Measurements from ENCODE around the gene MRPS15.

DNA sequence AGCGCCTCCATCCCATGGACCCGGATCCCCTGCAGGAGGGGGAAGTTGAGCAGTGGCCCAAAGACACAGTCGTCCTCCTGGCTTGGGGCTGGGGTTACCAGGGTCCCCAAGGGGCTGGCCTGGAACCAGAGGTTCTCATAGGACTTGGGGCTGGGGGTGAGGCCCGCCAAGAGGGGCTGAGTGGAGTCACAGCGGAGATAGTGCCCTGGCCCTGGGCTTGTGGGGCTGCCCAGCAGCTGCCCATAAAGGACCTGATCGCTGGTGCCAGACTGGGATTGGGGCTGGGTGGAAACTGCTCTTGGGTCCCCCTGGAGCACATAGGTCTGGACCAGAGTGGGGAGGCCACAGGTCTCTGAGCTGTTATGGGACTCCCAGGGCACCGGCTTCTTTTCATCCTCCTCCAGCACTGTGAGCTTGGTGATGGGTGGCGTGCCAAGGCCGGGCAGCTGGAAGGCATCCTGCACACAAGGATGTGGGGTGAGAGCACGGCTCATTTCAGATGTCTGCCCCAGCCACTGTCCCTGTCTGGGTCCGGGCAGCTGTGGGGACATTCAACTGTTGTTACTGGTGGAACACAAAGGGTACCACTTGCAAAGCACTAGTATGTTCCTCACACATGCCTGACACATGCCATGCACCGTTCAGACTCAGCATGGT lies 2.3 kb upstream of the MRPS15 start:
- TF ChIP-seq, protein P1, sequence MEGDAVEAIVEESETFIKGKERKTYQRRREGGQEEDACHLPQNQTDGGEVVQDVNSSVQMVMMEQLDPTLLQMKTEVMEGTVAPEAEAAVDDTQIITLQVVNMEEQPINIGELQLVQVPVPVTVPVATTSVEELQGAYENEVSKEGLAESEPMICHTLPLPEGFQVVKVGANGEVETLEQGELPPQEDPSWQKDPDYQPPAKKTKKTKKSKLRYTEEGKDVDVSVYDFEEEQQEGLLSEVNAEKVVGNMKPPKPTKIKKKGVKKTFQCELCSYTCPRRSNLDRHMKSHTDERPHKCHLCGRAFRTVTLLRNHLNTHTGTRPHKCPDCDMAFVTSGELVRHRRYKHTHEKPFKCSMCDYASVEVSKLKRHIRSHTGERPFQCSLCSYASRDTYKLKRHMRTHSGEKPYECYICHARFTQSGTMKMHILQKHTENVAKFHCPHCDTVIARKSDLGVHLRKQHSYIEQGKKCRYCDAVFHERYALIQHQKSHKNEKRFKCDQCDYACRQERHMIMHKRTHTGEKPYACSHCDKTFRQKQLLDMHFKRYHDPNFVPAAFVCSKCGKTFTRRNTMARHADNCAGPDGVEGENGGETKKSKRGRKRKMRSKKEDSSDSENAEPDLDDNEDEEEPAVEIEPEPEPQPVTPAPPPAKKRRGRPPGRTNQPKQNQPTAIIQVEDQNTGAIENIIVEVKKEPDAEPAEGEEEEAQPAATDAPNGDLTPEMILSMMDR (IDR thresholded peaks at IDR 0.05), result no peak
- no peak for TF ChIP-seq POLR2A (IDR thresholded peaks at IDR 0.05)
